HepG2 (cell line): ENCODE measurements around the gene RETREG2. TPM values are rescaled to one million over a fixed set of nuclear protein-coding genes. Genes with fewer than 3 reads are reported as not detected.

Experiments
- BHLHE40 ChIP-seq: IDR thresholded peaks from 2 replicates; pipeline ENCODE4 v1.6.1; 2011; ENCODE audit warnings: low read length, improper control_type of control experiment
- CBX2 ChIP-seq, 2 experiments: fragments of 200-600 bp in 1 of 2; sonication (generic); formaldehyde crosslinking in 1 of 2; IDR thresholded peaks; 2 replicates each; pipeline versions ENCODE4 v1.7.0 to v1.8.1; 2018 to 2022; ENCODE audit warnings: low read depth in 2 of 2, low read length in 1 of 2, mild to moderate bottlenecking in 1 of 2, missing genetic modification reagents in 1 of 2
- CEBPB ChIP-seq: IDR thresholded peaks from 2 replicates; pipeline ENCODE4 v1.6.1; 2011; ENCODE audit warnings: low read depth, low read length, improper control_type of control experiment, borderline replicate concordance
- GRHL1 ChIP-seq: sonication (generic); formaldehyde crosslinking; conservative IDR thresholded peaks from 2 replicates; pipeline ENCODE4 v1.8.0; 2022; ENCODE audit warnings: missing genetic modification reagents
- KLF16 ChIP-seq, 2 experiments: sonication (generic) in 1 of 2; formaldehyde crosslinking in 1 of 2; IDR thresholded peaks; 2 replicates each; pipeline versions ENCODE4 v1.6.1 to v1.8.0; 2016 to 2023; ENCODE audit warnings: missing genetic modification reagents in 2 of 2, missing compliant biosample characterization in 1 of 2
- MYC ChIP-seq: sonication (generic); formaldehyde crosslinking; IDR thresholded peaks from 2 replicates; pipeline ENCODE4 v1.9.0; 2021; ENCODE audit warnings: missing genetic modification reagents, borderline replicate concordance
- POLR2G ChIP-seq: fragments of 200-400 bp; formaldehyde crosslinking; IDR thresholded peaks from 2 replicates; pipeline ENCODE4 v1.6.1; 2018; ENCODE audit warnings: mild to moderate bottlenecking, low read depth, low read length, moderate library complexity
- PRPF4 ChIP-seq: fragments of 200-400 bp; formaldehyde crosslinking; IDR thresholded peaks from 2 replicates; pipeline ENCODE4 v1.6.1; 2016; ENCODE audit warnings: low read length, low read depth; ENCODE audit not compliant: poor library complexity, severe bottlenecking
- RBAK ChIP-seq: sonication (generic); formaldehyde crosslinking; IDR thresholded peaks from 2 replicates; pipeline ENCODE4 v1.5.1; 2020; ENCODE audit warnings: mild to moderate bottlenecking, missing genetic modification reagents
- SNAPC2 ChIP-seq: sonication (generic); formaldehyde crosslinking; IDR thresholded peaks from 2 replicates; pipeline ENCODE4 v1.8.1; 2022; ENCODE audit warnings: mild to moderate bottlenecking, missing genetic modification reagents
- TARDBP ChIP-seq: sonication (generic); formaldehyde crosslinking; IDR thresholded peaks from 2 replicates; pipeline ENCODE4 v1.8.0; 2022; ENCODE audit warnings: mild to moderate bottlenecking, missing genetic modification reagents
- TCF7 ChIP-seq: sonication (generic); IDR thresholded peaks from 2 replicates; pipeline ENCODE4 v1.6.1; 2016; ENCODE audit warnings: antibody characterized with exemption, low read depth
- TRIM22 ChIP-seq: fragments of 450-650 bp; IDR thresholded peaks from 2 replicates; pipeline ENCODE4 v1.6.1; 2017
- U2AF1 ChIP-seq: fragments of 200-400 bp; formaldehyde crosslinking; optimal IDR thresholded peaks from 2 replicates; pipeline ENCODE3; 2017; ENCODE audit warnings: mild to moderate bottlenecking, low read depth, low read length
- YEATS2 ChIP-seq: sonication (generic); formaldehyde crosslinking; IDR thresholded peaks from 2 replicates; pipeline ENCODE4 v1.4.0; 2020; ENCODE audit warnings: missing genetic modification reagents, borderline replicate concordance
- ZFP36L1 ChIP-seq: sonication (generic); formaldehyde crosslinking; IDR thresholded peaks from 2 replicates; pipeline ENCODE4 v1.8.0; 2022; ENCODE audit warnings: mild to moderate bottlenecking, missing genetic modification reagents, moderate library complexity
- ZMYM3 ChIP-seq: sonication (generic); formaldehyde crosslinking; IDR thresholded peaks from 2 replicates; pipeline ENCODE4 v1.5.1; 2020; ENCODE audit warnings: mild to moderate bottlenecking, missing genetic modification reagents
- ZNF263 ChIP-seq: sonication (generic); formaldehyde crosslinking; IDR thresholded peaks from 2 replicates; pipeline ENCODE4 v1.4.0; 2020; ENCODE audit warnings: missing genetic modification reagents
- ZNF343 ChIP-seq: sonication (generic); formaldehyde crosslinking; IDR thresholded peaks from 2 replicates; pipeline ENCODE4 v1.4.0; 2020; ENCODE audit warnings: mild to moderate bottlenecking, missing genetic modification reagents
- ZNF619 ChIP-seq: sonication (generic); formaldehyde crosslinking; IDR thresholded peaks from 2 replicates; pipeline ENCODE4 v1.4.0; 2020; ENCODE audit warnings: mild to moderate bottlenecking, missing genetic modification reagents
- ZNF639 ChIP-seq: conservative IDR thresholded peaks from 2 replicates; pipeline ENCODE4 v1.6.1; 2018; ENCODE audit warnings: missing genetic modification reagents
- ZNF691 ChIP-seq: sonication (generic); formaldehyde crosslinking; IDR thresholded peaks from 2 replicates; pipeline ENCODE4 v1.4.0; 2020; ENCODE audit warnings: missing genetic modification reagents, low read depth, mild to moderate bottlenecking, borderline replicate concordance
- polyA plus RNA-seq, 8 experiments: library from polyadenylated mRNA; depleted of rRNA in 3 of 8; stranded (reverse) in 7 of 8; unstranded in 1 of 8; fragments of >200 nt; fragmentation: Illumina TruSeq in 4 of 8; extraction: Trizol in 4 of 8; gene quantifications; 2 replicates each; pipeline versions ENCODE4 v1.2.1 to v1.2.3, GENCODE V29; 2011 to 2016; ENCODE audit warnings: low read depth in 4 of 8, missing spikeins in 1 of 8, mixed read lengths in 1 of 8; ENCODE audit not compliant: insufficient read depth in 1 of 8
- total RNA-seq, 5 experiments: library from RNA; depleted of rRNA; stranded (reverse); fragments of >200 nt; fragmentation: Illumina TruSeq; extraction: Trizol; gene quantifications; 2 replicates each; pipeline ENCODE4 v1.2.3, GENCODE V29; 2016; ENCODE audit warnings: low read depth in 1 of 5
- TF ChIP-seq, protein P1 (sequence below): IDR thresholded peaks from 2 replicates; pipeline ENCODE4 v1.6.1; 2018; ENCODE audit warnings: missing genetic modification reagents, mild to moderate bottlenecking, missing compliant biosample characterization

RETREG2 gene
- total and polyA plus RNA-seq, 2 of the 13 experiments (the other 11 are each of a cell fraction or from before 2014, with no cell fraction given) = 86.0 to 134 TPM

GRCh38 chr2:219206328-219207133 is 28.5 kb downstream of the RETREG2 start, which contains the start of gene ZFAND2B (continued):
- TF ChIP-seq ZNF639 (CRISPR knock-in tag) (peak; percentile 62), GRHL1 (CRISPR knock-in tag) (no peak), BHLHE40 (0 out of 2 replicates have a peak, but pooled peaks have one; percentile 7), TCF7 (no peak), ZNF619 (CRISPR knock-in tag) (no peak; the same call in 1 of the 2 replicates), CEBPB (no peak), MYC (CRISPR knock-in tag) (peak; percentile 76), TRIM22 (no peak), RBAK (CRISPR knock-in tag) (no peak), PRPF4 (no peak), ZNF263 (peak; percentile 57), CBX2 (IDR thresholded peaks at IDR 0.05; ENCODE audit: low read depth, low read length) (no peak), CBX2 (CRISPR knock-in tag; IDR thresholded peaks at IDR 0.05; ENCODE audit: low read depth) (peak; percentile 54; the same call in 1 of the 2 replicates), ZFP36L1 (CRISPR knock-in tag) (no peak), ZMYM3 (CRISPR knock-in tag) (0 out of 2 replicates have a peak, but pooled peaks have one; percentile 50), SNAPC2 (CRISPR knock-in tag) (peak; percentile 92), KLF16 (CRISPR knock-in tag; IDR thresholded peaks at IDR 0.05) (no peak; a peak in 2 of 4 replicates), ZNF343 (peak; percentile 63; the same call in 1 of the 2 replicates), U2AF1 (no peak), TARDBP (CRISPR knock-in tag) (peak; percentile 82), YEATS2 (CRISPR knock-in tag) (peak; percentile 67; the same call in 1 of the 2 replicates), ZNF691 (CRISPR knock-in tag) (no peak; the same call in 1 of the 2 replicates), POLR2G (peak; percentile 99)
- TF ChIP-seq, protein P1, sequence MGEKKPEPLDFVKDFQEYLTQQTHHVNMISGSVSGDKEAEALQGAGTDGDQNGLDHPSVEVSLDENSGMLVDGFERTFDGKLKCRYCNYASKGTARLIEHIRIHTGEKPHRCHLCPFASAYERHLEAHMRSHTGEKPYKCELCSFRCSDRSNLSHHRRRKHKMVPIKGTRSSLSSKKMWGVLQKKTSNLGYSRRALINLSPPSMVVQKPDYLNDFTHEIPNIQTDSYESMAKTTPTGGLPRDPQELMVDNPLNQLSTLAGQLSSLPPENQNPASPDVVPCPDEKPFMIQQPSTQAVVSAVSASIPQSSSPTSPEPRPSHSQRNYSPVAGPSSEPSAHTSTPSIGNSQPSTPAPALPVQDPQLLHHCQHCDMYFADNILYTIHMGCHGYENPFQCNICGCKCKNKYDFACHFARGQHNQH (CRISPR knock-in tag) = peak; percentile 83; the same call in 1 of the 2 replicates
